ENCODE measurements around the gene GPR34.
A peak's percentile ranks its signal among the peaks of the same experiment; 100 is the strongest.

The GPR34 gene

DNA sequence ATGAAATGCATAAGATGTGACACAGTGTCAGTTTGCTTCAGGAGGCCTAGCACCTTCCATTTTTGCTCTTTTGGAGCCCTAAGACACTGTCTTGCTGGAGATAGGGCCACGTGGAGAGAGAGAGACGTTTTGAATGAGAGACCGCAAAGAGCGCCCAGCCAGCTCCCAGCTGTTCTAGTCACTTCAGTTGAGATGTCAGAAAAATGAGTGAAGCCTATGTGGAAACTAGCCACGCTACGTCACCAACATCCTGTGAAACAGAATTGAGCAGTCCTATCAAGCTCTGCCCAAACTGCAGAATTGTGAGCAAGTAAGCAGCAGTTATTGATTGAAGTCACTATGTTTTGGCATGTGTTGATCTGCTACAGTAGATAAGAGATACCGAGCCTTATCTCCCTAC lies 48.3 kb downstream of the GPR34 start:
- no peaks in the 10 kb centered on the region for H3K36me3 ChIP-seq (ENCODE audit: low read length)
- no peak overlapping the region for H3K4me3 ChIP-seq (ENCODE audit: insufficient read depth, low read length, poor library complexity, severe bottlenecking)
- H2AFZ ChIP-seq (ENCODE audit: low read depth, low read length, severe bottlenecking), result no peak overlapping the region
- no peaks in the 10 kb centered on the region for H4K20me1 ChIP-seq (ENCODE audit: low read depth, low read length)
- H3K9ac ChIP-seq (ENCODE audit: low read length), result peak overlapping the region; percentile 15; the same call in 1 of the 2 replicates
- H3K27me3 ChIP-seq (ENCODE audit: low read length), result no peaks in the 10 kb centered on the region
- TF ChIP-seq EZH2phosphoT487 (conservative IDR thresholded peaks at IDR 0.05; ENCODE audit: low read length), result no peak
- TF ChIP-seq, protein P1, sequence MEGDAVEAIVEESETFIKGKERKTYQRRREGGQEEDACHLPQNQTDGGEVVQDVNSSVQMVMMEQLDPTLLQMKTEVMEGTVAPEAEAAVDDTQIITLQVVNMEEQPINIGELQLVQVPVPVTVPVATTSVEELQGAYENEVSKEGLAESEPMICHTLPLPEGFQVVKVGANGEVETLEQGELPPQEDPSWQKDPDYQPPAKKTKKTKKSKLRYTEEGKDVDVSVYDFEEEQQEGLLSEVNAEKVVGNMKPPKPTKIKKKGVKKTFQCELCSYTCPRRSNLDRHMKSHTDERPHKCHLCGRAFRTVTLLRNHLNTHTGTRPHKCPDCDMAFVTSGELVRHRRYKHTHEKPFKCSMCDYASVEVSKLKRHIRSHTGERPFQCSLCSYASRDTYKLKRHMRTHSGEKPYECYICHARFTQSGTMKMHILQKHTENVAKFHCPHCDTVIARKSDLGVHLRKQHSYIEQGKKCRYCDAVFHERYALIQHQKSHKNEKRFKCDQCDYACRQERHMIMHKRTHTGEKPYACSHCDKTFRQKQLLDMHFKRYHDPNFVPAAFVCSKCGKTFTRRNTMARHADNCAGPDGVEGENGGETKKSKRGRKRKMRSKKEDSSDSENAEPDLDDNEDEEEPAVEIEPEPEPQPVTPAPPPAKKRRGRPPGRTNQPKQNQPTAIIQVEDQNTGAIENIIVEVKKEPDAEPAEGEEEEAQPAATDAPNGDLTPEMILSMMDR (IDR thresholded peaks at IDR 0.05; ENCODE audit: insufficient read depth, low read length, poor library complexity, severe bottlenecking), result no peak
- no peaks in the 10 kb centered on the region for H3K9me3 ChIP-seq (ENCODE audit: insufficient read depth, low read length)
- peak overlapping the region; percentile 37 for H3K4me2 ChIP-seq (ENCODE audit: low read depth, low read length, poor library complexity, severe bottlenecking)
- no peaks in the 10 kb centered on the region for H3K79me2 ChIP-seq (ENCODE audit: insufficient read depth, low read length)
- H3K9me2 ChIP-seq (replicated peaks; ENCODE audit: insufficient read depth, low read length), result no peaks in the 10 kb centered on the region
- peak overlapping the region; percentile 72 for H3K27ac ChIP-seq (ENCODE audit: low read depth, low read length)
- H3F3A ChIP-seq (ENCODE audit: insufficient read depth), result peaks cover 17% of the 10 kb centered on the region

DNA sequence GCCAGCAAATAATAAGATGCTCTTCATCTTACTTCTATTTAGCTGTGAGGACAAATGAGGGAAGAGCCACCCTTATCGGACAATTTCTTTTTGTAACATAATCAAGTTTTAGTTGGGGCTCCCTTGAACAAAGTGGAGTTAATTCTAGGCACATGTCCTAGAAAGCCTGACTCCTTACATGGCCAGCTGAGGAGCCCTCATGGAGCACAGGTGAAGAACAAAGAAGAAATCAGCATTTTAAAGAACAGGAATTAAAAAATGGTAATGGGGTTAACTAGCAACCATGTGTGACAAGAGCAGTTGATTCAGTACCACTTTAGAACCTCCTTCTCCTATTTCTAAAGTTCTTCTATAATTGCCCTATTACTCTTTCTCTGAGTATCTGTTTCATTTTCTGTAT lies 51.1 kb downstream of the GPR34 start:
- Histone ChIP-seq H3K4me3 (ENCODE audit: insufficient read depth, low read length, poor library complexity, severe bottlenecking) (no peak overlapping the region), H3K27ac (ENCODE audit: low read depth, low read length) (no peak overlapping the region)

More for the DNA sequence above, 51.1 kb downstream of the GPR34 start:
- no peak overlapping the region for H2AFZ ChIP-seq (ENCODE audit: low read depth, low read length, severe bottlenecking)
- no peaks in the 10 kb centered on the region for H3K9me3 ChIP-seq (ENCODE audit: insufficient read depth, low read length)
- TF ChIP-seq, protein P1 (IDR thresholded peaks at IDR 0.05; ENCODE audit: insufficient read depth, low read length, poor library complexity, severe bottlenecking), result no peak
- no peak for TF ChIP-seq EZH2phosphoT487 (conservative IDR thresholded peaks at IDR 0.05; ENCODE audit: low read length)
- no peaks in the 10 kb centered on the region for H3K79me2 ChIP-seq (ENCODE audit: insufficient read depth, low read length)
- no peak overlapping the region for H3K9ac ChIP-seq (ENCODE audit: low read length)
- H3K27me3 ChIP-seq (ENCODE audit: low read length), result no peaks in the 10 kb centered on the region
- no peaks in the 10 kb centered on the region for H3K9me2 ChIP-seq (replicated peaks; ENCODE audit: insufficient read depth, low read length)
- H3K4me2 ChIP-seq (ENCODE audit: low read depth, low read length, poor library complexity, severe bottlenecking), result no peak overlapping the region
- H3K36me3 ChIP-seq (ENCODE audit: low read length), result no peaks in the 10 kb centered on the region
- H3F3A ChIP-seq (ENCODE audit: insufficient read depth), result peaks cover under 1% of the 10 kb centered on the region; the same call in 1 of the 2 replicates
- H4K20me1 ChIP-seq (ENCODE audit: low read depth, low read length), result no peaks in the 10 kb centered on the region

All from SU-DHL-6 (cell line).